Endothelial cell of umbilical vein (primary cell): ENCODE data around the gene NINL. TPM values are rescaled to one million over a fixed set of nuclear protein-coding genes. Genes with fewer than 3 reads are reported as not detected.

Experiments
- BruUV-seq: library from RNA; stranded (reverse); fragments of 400-500 nt; replicated peaks from 2 replicates; lab custom pipeline; 2021; lab: Mats Ljungman, UMichigan
- CTCF ChIA-PET: fragments of 300-600, 350-600 bp; sonication (Branson Sonifier 250); formaldehyde crosslinking; loops from one replicate; lab custom pipeline; 2021; ENCODE audit warnings: antibody characterized with exemption, inconsistent platforms; lab: Charles Lee
- POLR2A ChIA-PET: fragments of 300-600, 350-600 bp; sonication (Branson Sonifier 250); formaldehyde crosslinking; loops from one replicate; lab custom pipeline; 2021; ENCODE audit warnings: antibody characterized with exemption, inconsistent platforms; lab: Charles Lee
- DNase-seq: peaks from one replicate; pipeline ENCODE4 v3.0.0-alpha.2; 2011; ENCODE audit warnings: low read depth, low spot score
- FAIRE-seq: peaks from 2 replicates; lab custom pipeline; 2011; peaks lifted over from hg19 to GRCh38; lab: Jason Lieb, UNC
- H2AFZ ChIP-seq: 2 replicates; pipeline ENCODE4 v1.6.0; 2012; ENCODE audit warnings: low read depth, low read length, control low read depth, inconsistent platforms
- H3K27ac ChIP-seq: 2 replicates; pipeline ENCODE4 v1.5.1; 2011; ENCODE audit warnings: low read depth, mild to moderate bottlenecking, control low read depth, low read length, moderate library complexity; ENCODE audit not compliant: insufficient read depth
- H3K27me3 ChIP-seq, 2 experiments: 2 replicates each; pipeline versions ENCODE4 v1.6.0 to v1.6.1; 2011; ENCODE audit warnings: low read length in 2 of 2, mixed read lengths in 1 of 2; ENCODE audit not compliant: control insufficient read depth in 2 of 2, insufficient read depth in 2 of 2
- H3K36me3 ChIP-seq, 2 experiments: 2 replicates in 1 of 2; 3 replicates in 1 of 2; pipeline ENCODE4 v1.5.1; 2011; ENCODE audit warnings: low read length in 2 of 2, mild to moderate bottlenecking in 1 of 2, moderate library complexity in 1 of 2; ENCODE audit not compliant: control insufficient read depth in 2 of 2, insufficient read depth in 2 of 2; ENCODE audit errors: extremely low read depth in 1 of 2
- H3K4me1 ChIP-seq: 3 replicates; pipeline ENCODE4 v1.5.1; 2011; ENCODE audit warnings: mild to moderate bottlenecking, low read length; ENCODE audit not compliant: control insufficient read depth, insufficient read depth; ENCODE audit errors: extremely low read depth
- H3K4me2 ChIP-seq: 2 replicates; pipeline ENCODE4 v1.6.1; 2011; ENCODE audit warnings: low read length, control low read depth, mixed read lengths; ENCODE audit not compliant: insufficient read depth
- H3K4me3 ChIP-seq, 3 experiments: fragments of 200-600 bp in 1 of 3; sonication (generic), shearing (Covaris generic) in 1 of 3; replicated peaks in 1 of 3; 2 replicates each; pipeline ENCODE4 v1.5.1; 2011 to 2016; ENCODE audit warnings: control low read depth in 3 of 3, low read length in 3 of 3, mild to moderate bottlenecking in 2 of 3, inconsistent platforms in 1 of 3, low read depth in 1 of 3, moderate library complexity in 1 of 3; ENCODE audit not compliant: insufficient read depth in 1 of 3
- H3K79me2 ChIP-seq: 2 replicates; pipeline ENCODE4 v1.6.0; 2012; ENCODE audit warnings: low read length, inconsistent platforms; ENCODE audit not compliant: control insufficient read depth, insufficient read depth
- H3K9ac ChIP-seq: replicated peaks from 2 replicates; pipeline ENCODE3; 2011; ENCODE audit warnings: low read length, control low read depth; ENCODE audit not compliant: insufficient read depth; ENCODE audit errors: extremely low read depth
- H3K9me1 ChIP-seq: replicated peaks from 3 replicates; pipeline ENCODE4 v1.6.0; 2011; ENCODE audit warnings: mild to moderate bottlenecking, low read length; ENCODE audit not compliant: control insufficient read depth, insufficient read depth; ENCODE audit errors: extremely low read depth
- H3K9me3 ChIP-seq: replicated peaks from 2 replicates; pipeline ENCODE4 v1.5.1; 2012; ENCODE audit warnings: low read length, inconsistent platforms; ENCODE audit not compliant: control insufficient read depth, insufficient read depth
- H4K20me1 ChIP-seq: replicated peaks from 2 replicates; pipeline ENCODE3; 2011; ENCODE audit warnings: mild to moderate bottlenecking, low read length; ENCODE audit not compliant: control insufficient read depth, insufficient read depth; ENCODE audit errors: extremely low read depth
- CTCF ChIP-seq, 2 donors: IDR thresholded peaks; 1 replicate in 1 of 2; 2 replicates in 1 of 2; pipeline ENCODE4 v1.5.1; 2011; ENCODE audit warnings: low read length in 2 of 2, mild to moderate bottlenecking in 2 of 2, moderate library complexity in 2 of 2, control low read depth in 1 of 2, inconsistent platforms in 1 of 2, low read depth in 1 of 2; ENCODE audit not compliant: insufficient read depth in 1 of 2; ENCODE audit errors: extremely low read depth in 1 of 2
- EZH2 ChIP-seq: IDR thresholded peaks from 2 replicates; pipeline ENCODE4 v1.6.1; 2012; ENCODE audit warnings: borderline replicate concordance, low read depth, mild to moderate bottlenecking, moderate library complexity, low read length, inconsistent platforms; ENCODE audit not compliant: severe bottlenecking
- FOS ChIP-seq: IDR thresholded peaks from 2 replicates; pipeline ENCODE4 v1.6.1; 2011; ENCODE audit warnings: mild to moderate bottlenecking, low read length, moderate library complexity, borderline replicate concordance; ENCODE audit not compliant: insufficient read depth
- GATA2 ChIP-seq: IDR thresholded peaks from 2 replicates; pipeline ENCODE4 v1.7.0; 2011; ENCODE audit warnings: low read depth, mild to moderate bottlenecking, moderate library complexity, mixed read lengths, low read length; ENCODE audit not compliant: insufficient read length, insufficient read depth
- JUN ChIP-seq: IDR thresholded peaks from 2 replicates; pipeline ENCODE4 v1.6.1; 2011; ENCODE audit warnings: borderline replicate concordance, low read depth; ENCODE audit not compliant: insufficient read length, insufficient read depth
- MAX ChIP-seq: IDR thresholded peaks from 2 replicates; pipeline ENCODE4 v1.6.1; 2011; ENCODE audit not compliant: insufficient read depth, insufficient read length
- MYC ChIP-seq: IDR thresholded peaks from one replicate; pipeline ENCODE4 v1.6.1; 2011; ENCODE audit warnings: mild to moderate bottlenecking, low read depth, low read length
- POLR2A ChIP-seq: IDR thresholded peaks from 2 replicates; pipeline ENCODE4 v1.6.1; 2012; ENCODE audit warnings: low read depth, mild to moderate bottlenecking, control low read depth, low read length
- POLR2AphosphoS5 ChIP-seq: IDR thresholded peaks from 2 replicates; pipeline ENCODE4 v1.6.1; 2012; ENCODE audit warnings: low read depth, mild to moderate bottlenecking, control low read depth, low read length, moderate library complexity; ENCODE audit not compliant: insufficient read depth
- dilution Hi-C: fragments of 300-500 bp; cut with MboI; formaldehyde crosslinking; loops from one replicate; pipeline ENCODE4 v1.15.0; 2019; ENCODE audit warnings: low sequenced_read_pairs; ENCODE audit not compliant: extremely low pct_ligation_motif_present
- intact Hi-C: fragments of 100-400 bp; cut with micrococcal nuclease; formaldehyde crosslinking; loops from one replicate; pipeline ENCODE4 v1.10.0; 2022
- polyA plus RNA-seq, 4 experiments: library from polyadenylated mRNA; depleted of rRNA in 3 of 4; stranded (reverse) in 3 of 4; unstranded in 1 of 4; fragments of >200 nt; gene quantifications; 2 replicates each; pipeline versions ENCODE4 v1.2.1 to v1.2.3, GENCODE V29; 2011 to 2012; ENCODE audit warnings: missing spikeins in 1 of 4
- total RNA-seq: library from RNA; stranded (reverse); gene quantifications from 2 replicates; pipeline ENCODE4 v1.2.3, GENCODE V29; 2021

Gene NINL
- total and polyA plus RNA-seq, 2 donors (not counting 3 experiments of a cell fraction or from before 2014, with no cell fraction given) = 13.2 to 25.5 TPM

- no TSS peak for BruUV-seq
- Histone ChIP-seq H3K79me2 (no peaks in the 10 kb centered on the region), H3K27ac (no peak overlapping the region), H3K9ac (no peak overlapping the region), H4K20me1 (no peaks in the 10 kb centered on the region), H2AFZ (no peak overlapping the region), H3K9me3 (no peaks in the 10 kb centered on the region), H3K4me1 (no peaks in the 10 kb centered on the region), H3K27me3 (no peaks in the 10 kb centered on the region), H3K4me2 (no peak overlapping the region), H3K4me3 (no peak overlapping the region), H3K9me1 (no peaks in the 10 kb centered on the region), H3K36me3 (peaks cover 4 to 38% of the 10 kb centered on the region in 2 experiments)
- intact Hi-C loops (no loop called here), dilution Hi-C loops (no loop called here)
- no peak for FAIRE-seq
- ChIA-PET POLR2A (no interaction called here), CTCF (no interaction called here)
- DNase-seq = no peak
- no peak for TF ChIP-seq CTCF (IDR thresholded peaks at IDR 0.05; ENCODE audit: extremely low read depth in 1 of 2, insufficient read depth in 1 of 2, low read depth in 1 of 2, low read length in 2 of 2)
- TF ChIP-seq JUN = no peak
- TF ChIP-seq MYC = no peak
- TF ChIP-seq POLR2AphosphoS5 = no peak
- no peak for TF ChIP-seq FOS
- no peak for TF ChIP-seq GATA2
- TF ChIP-seq EZH2 = no peak
- TF ChIP-seq POLR2A = no peak
- TF ChIP-seq MAX = no peak
Measured at GRCh38 chr20:25466846-25467245, 118.5 kb downstream of the NINL start.
